HG03066 (cell line): ENCODE measurements around the gene MST1.

Experiments used
- ATAC-seq: cut with Tn5 transposase; IDR thresholded peaks from one replicate; pipeline ENCODE4 v1.9.1; 2021; ENCODE audit warnings: low read depth; ENCODE audit not compliant: unreplicated experiment

Gene MST1

GRCh38 chr3:49689046-49689907 lies at the start of gene MST1, which contains the start of gene RNF123:
TSS of gene MST1 (minus strand) at chr3:49689474. CDS start at chr3:49688691, 783 bp downstream.
TSS of gene RNF123 (plus strand) at chr3:49689557. CDS start at chr3:49691166, 1,609 bp downstream.
- ATAC-seq, result no peak

DNA sequence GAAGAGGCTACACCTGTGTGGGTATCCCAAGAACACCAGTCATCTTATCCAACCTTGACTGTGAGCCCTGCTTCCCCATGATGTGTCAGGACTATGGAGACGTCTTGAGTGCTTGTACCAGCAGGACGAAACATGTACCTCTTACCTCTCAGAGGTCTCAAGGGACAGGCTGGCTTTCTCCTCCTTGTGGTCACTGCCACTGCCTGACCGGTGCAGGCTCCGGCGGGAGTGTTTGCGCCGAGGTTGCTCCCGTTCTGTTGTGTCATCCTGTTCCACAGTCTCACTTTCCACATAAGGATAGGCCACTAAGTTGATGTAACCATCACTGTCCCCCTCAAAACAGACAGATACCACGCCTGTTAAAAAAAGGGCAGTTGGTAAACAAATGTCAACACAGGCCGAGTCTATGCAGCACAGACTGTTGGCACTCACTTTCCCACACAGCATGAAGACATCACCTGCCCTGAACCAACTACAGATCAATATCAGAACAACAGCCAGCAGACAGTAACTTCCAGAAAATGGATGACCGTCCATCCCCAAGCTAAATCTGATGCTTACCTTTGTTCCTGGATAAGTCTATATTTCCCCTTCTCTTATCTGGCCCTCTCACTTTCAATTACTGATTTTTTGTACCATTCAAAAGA lies 48.9 kb upstream of the MST1 start:
- no peak for ATAC-seq

DNA sequence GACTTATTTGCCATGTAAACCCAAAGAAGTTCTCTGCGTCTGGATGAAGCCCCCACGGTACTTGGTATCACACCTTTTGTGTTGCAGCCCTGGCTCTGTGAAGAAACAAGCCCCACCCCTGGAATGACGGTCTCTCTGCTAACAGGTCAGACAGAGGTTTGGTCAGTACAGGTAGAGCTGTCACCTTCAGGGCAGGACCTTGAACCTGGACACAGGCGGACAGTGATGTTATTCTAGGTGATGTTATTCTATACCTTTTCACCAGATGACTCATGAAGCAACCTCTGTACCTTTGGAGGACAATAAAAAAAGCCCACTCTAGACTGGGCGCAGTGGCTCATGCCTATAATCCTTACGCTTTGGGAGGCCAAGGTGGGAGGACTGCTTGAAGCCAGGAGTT lies 45.5 kb upstream of the MST1 start:
- no peak for ATAC-seq

DNA sequence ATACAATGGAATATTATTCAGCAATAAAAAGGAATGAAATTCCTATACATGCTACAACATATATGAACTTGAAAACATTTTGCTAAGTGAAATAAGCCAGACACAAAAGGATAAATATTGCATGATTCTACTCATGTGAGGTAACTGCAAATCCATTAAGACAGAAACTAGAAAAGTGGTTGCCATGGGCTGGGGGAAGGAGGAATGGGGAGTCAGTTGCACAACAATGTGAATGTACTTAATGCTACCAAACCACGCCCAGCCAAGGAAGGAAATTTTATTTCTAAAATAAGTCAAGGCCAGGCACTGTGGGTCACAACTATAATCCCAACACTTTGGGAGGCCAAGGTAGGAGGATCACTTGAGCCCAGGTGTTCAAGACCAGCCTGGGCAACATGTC lies 44.3 kb upstream of the MST1 start:
- no peak for ATAC-seq

- no peak for ATAC-seq
These were observed 43.3 kb upstream of the MST1 start for GRCh38 chr3:49732597-49732996.

DNA sequence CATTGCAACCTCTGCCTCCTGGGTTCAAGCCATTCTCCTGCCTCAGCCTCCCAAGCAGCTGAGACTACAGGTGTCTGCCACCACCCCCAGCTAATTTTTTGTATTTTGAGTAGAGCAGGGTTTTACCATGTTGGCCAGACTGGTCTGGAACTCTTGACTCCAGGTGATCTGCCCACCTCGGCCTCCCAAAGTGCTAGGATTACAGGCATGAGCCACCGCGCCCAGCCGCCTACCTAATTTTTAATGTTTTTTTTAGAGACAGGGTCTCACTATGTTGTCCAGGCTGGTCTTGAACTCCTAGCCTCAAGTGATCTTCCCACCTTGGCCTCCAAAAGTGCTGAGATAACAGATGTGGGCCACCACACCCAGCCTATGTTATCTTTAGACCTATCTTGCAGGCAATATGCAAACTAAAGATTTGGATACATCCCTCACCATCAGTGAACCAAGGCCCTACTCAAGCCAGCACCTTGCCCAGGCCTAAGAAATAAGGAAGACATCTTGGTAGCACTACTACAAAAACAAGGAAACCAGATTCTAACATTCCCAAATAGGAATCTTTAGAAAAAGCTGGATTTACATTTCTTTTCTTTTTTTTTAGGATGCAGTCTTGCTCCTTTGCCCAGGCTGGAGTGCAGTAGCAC lies 40.8 kb upstream of the MST1 start:
- ATAC-seq, result no peak

- no peak for ATAC-seq
These were observed 38.7 kb upstream of the MST1 start for GRCh38 chr3:49727924-49728361.

- ATAC-seq, result no peak
These were observed 38.1 kb upstream of the MST1 start for GRCh38 chr3:49727154-49727923.

- ATAC-seq, result no peak
These were observed 36.8 kb upstream of the MST1 start for GRCh38 chr3:49725906-49726681.

DNA sequence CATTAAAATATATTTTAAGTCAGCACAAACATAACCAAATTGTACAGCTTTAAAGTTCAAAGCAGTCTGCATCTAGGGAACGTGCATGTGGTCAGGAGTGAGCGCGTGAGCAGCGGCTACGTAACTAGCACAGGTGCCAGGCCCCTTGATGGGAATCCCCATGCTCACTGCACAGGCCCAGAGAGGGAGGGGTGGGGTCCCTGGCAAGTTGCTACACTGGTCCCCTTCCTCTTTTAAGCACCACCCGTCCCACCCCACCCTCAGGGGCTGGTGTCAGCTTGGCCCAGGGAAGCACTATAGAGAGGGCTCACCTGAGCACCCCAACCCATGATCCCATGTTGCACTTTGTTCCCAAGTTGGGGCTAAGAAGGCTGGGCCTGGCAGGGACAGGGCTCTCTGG lies 35.3 kb upstream of the MST1 start:
- no peak for ATAC-seq

- peak; percentile 74 for ATAC-seq
These were observed 34.6 kb upstream of the MST1 start, which contains the start of gene GMPPB for GRCh38 chr3:49723628-49724551. TSS of gene GMPPB (minus strand) at chr3:49723951. CDS start at chr3:49723726, 225 bp downstream.

DNA sequence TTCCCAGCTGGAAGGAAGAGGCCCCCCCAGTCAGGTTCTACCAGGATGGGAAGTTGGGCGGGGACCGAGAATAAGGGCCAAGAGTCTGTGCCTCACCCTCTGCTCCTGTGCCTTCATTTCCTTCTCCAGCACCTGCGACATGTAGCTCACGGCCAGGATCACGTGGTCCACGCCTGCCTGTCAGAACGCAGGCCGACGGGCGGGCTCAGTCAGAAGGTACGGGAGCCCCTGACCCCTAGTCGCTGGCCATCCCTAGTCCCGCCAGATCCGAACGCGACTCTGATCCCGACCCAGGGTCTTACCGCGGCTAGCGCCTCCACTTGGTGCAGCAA lies 34.0 kb upstream of the MST1 start:
- no peak for ATAC-seq

- no peak for ATAC-seq
These were observed 33.6 kb upstream of the MST1 start for GRCh38 chr3:49722896-49723295.

DNA sequence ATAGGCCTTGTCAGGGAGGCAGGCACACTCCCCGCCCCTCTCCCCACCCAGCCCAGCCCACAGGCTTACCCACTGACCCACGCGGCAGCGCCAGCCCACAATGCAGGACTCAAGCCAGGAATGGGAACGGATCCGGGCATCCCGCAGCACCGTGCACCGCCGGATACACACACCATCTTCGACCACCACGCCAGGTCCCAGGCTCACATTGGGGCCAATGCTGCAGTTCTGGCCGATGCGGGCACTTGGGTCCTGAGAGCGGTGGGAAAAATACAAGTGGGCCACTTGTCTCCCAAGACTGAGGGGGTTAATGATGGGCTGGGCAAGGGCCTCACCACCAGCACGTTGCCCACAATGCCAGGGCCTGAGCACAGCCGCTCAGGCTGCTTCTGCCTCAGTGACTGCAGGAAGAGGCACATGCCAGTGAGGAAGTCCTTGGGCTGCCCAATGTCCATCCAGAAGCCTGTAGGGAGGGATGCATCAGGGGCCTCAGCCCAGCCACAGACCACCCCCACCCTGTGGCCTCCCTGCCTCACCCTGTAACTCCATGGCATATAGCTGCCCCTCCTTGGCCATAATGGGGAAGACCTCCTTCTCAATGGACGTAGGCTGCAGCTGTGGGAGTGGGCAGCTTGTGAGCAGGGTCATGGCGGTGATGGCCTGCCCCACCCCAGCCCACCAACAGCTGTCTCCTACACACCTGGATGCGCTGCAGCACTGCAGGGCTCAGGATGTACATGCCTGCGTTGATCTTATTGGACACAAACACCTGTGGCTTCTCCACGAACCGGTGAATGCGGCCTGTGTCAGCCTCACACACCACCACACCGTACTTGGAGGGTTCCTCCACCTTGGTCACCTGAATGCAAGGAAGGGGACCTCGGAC lies 32.9 kb upstream of the MST1 start:
- ATAC-seq, result no peak

- ATAC-seq, result no peak
These were observed 32.3 kb upstream of the MST1 start for GRCh38 chr3:49721596-49721895.

- ATAC-seq, result no peak
These were observed 31.8 kb upstream of the MST1 start for GRCh38 chr3:49720855-49721595.

- ATAC-seq, result peak; percentile 57
These were observed 30.1 kb upstream of the MST1 start, which contains the start of gene AMIGO3 for GRCh38 chr3:49719214-49719884. TSS of gene AMIGO3 (minus strand) at chr3:49719684. CDS start at chr3:49719465, 219 bp downstream.
